Endodermal cell (in vitro differentiated cells): ENCODE results near the gene SRGAP3. TPM values are rescaled to one million over a fixed set of nuclear protein-coding genes. Genes with fewer than 3 reads are reported as not detected.
A peak's percentile ranks its signal among the peaks of the same experiment; 100 is the strongest.

Experiments used
- DNase-seq: peaks from one replicate; pipeline ENCODE4 v3.0.0-alpha.2; 2017
- H3K27ac ChIP-seq: 2 replicates; pipeline ENCODE4 v1.5.1; 2013; ENCODE audit warnings: mild to moderate bottlenecking, low read depth, low read length, moderate library complexity
- H3K27me3 ChIP-seq: 2 replicates; pipeline ENCODE4 v1.6.1; 2013; ENCODE audit warnings: mild to moderate bottlenecking, low read length, moderate library complexity; ENCODE audit not compliant: insufficient read depth, control insufficient read depth, poor library complexity, severe bottlenecking
- H3K36me3 ChIP-seq: 2 replicates; pipeline ENCODE4 v1.7.0; 2013; ENCODE audit warnings: mild to moderate bottlenecking, low read length, moderate library complexity; ENCODE audit not compliant: control insufficient read depth, insufficient read depth
- H3K4me1 ChIP-seq: one replicate; pipeline ENCODE4 v1.7.0; 2013; ENCODE audit warnings: low read length; ENCODE audit not compliant: control insufficient read depth, insufficient read depth
- H3K4me3 ChIP-seq: 2 replicates; pipeline ENCODE4 v1.5.1; 2013; ENCODE audit warnings: mild to moderate bottlenecking, low read length, moderate library complexity
- H3K9ac ChIP-seq: 2 replicates; pipeline ENCODE4 v1.6.1; 2013; ENCODE audit warnings: mild to moderate bottlenecking, low read length, moderate library complexity; ENCODE audit not compliant: poor library complexity, severe bottlenecking; ENCODE audit errors: extremely low read depth
- H3K9me3 ChIP-seq: 2 replicates; pipeline ENCODE4 v1.6.1; 2013; ENCODE audit warnings: mild to moderate bottlenecking, low read length, moderate library complexity; ENCODE audit not compliant: control insufficient read depth
- H3K27ac Mint-ChIP-seq: 2 replicates; pipeline ENCODE4 v1.8.0; 2020; ENCODE audit warnings: mixed read lengths
- H3K27me3 Mint-ChIP-seq: 2 replicates; pipeline ENCODE4 v1.8.0; 2021; ENCODE audit warnings: mild to moderate bottlenecking, mixed read lengths; ENCODE audit not compliant: insufficient read depth
- H3K36me3 Mint-ChIP-seq: 2 replicates; pipeline ENCODE4 v1.8.0; 2020; ENCODE audit warnings: low read depth, mixed read lengths
- H3K4me1 Mint-ChIP-seq: 2 replicates; pipeline ENCODE4 v1.8.0; 2020; ENCODE audit warnings: mixed read lengths
- H3K4me3 Mint-ChIP-seq: 2 replicates; pipeline ENCODE4 v1.8.0; 2020; ENCODE audit warnings: mild to moderate bottlenecking, moderate library complexity, mixed read lengths
- H3K9me3 Mint-ChIP-seq: 2 replicates; pipeline ENCODE4 v1.8.0; 2020; ENCODE audit warnings: mild to moderate bottlenecking, mixed read lengths
- CTCF ChIP-seq: fragments of 200-600 bp; sonication (generic); conservative IDR thresholded peaks from 2 replicates; pipeline ENCODE4 v1.5.0; 2021; ENCODE audit warnings: antibody characterized with exemption, mild to moderate bottlenecking
- WGBS, 2 experiments: methylation state at CpG; one replicate each; pipeline versions ENCODE4 v1.1.5 to v1.1.7; 2013; ENCODE audit warnings: missing lambda C conversion rate in 2 of 2, mixed read lengths in 1 of 2; ENCODE audit not compliant: insufficient coverage in 1 of 2, insufficient read length in 1 of 2; 5-methylcytosine and 5-hydroxymethylcytosine counted together
- long read RNA-seq, 4 experiments: library from polyadenylated mRNA in 2 of 4; library from RNA in 1 of 4; library from capped mRNA in 1 of 4; stranded (forward) in 3 of 4; unstranded in 1 of 4; transcript quantifications; one replicate each; pipeline ENCODE4 v2.0.0, GENCODE V29; 2020 to 2021; ENCODE audit warnings: inconsistent platforms in 1 of 4
- polyA plus RNA-seq, 2 experiments: library from polyadenylated mRNA; stranded (reverse); fragments of 50-300 nt; gene quantifications; one replicate each; pipeline ENCODE4 v1.2.3, GENCODE V29; 2013
- total RNA-seq, 2 donors: library from RNA; stranded (reverse); fragmentation: NEBNext Ultra II Directional in 1 of 2; extraction: Animal tissue kit (Norgen Biotek cat#: 25700) in 1 of 2; gene quantifications; 2 replicates in 1 of 2; 3 replicates in 1 of 2; pipeline ENCODE4 v1.2.1, GENCODE V29; 2021

Gene SRGAP3
- 1 to 10 TPM; 5.0 to 8.1 TPM for total RNA-seq
- polyA plus RNA-seq (2013, experiment 1 of 2) = 81.2 TPM
- 69.8 TPM for polyA plus RNA-seq (2013, experiment 2 of 2)
- long read RNA-seq, experiment 1, partial matches to known transcripts = 0 of 1 reads
- long read RNA-seq, experiment 1, other reads (novel, unspliced or antisense) = 1 of 1 reads
- long read RNA-seq, experiment 2, partial matches to known transcripts = 6 of 8 reads
- long read RNA-seq, experiment 2, other reads (novel, unspliced or antisense) = 2 of 8 reads
- long read RNA-seq, experiment 3, partial matches to known transcripts = 5 of 7 reads
- long read RNA-seq, experiment 3, other reads (novel, unspliced or antisense) = 2 of 7 reads
- long read RNA-seq, experiment 4 = 0 reads

- peak within 1 kb of the TSS; percentile 67 for H3K27ac ChIP-seq
Measured at GRCh38 chr3:9249273-9250192, at the start of gene SRGAP3. SRGAP3 (minus strand) TSS chr3:9249646; CDS start chr3:9248951, 695 bp downstream.

GRCh38 chr3:9298236-9298635 lies 48.8 kb upstream of the SRGAP3 start:
- Histone ChIP-seq H3K4me3 (no peak overlapping the region), H3K27ac (no peak overlapping the region), H3K27me3 (no peaks in the 10 kb centered on the region), H3K9ac (no peak overlapping the region), H3K36me3 (no peaks in the 10 kb centered on the region), H3K9me3 (no peaks in the 10 kb centered on the region), H3K4me1 (no peaks in the 10 kb centered on the region)
- Mint-ChIP-seq H3K9me3 (peaks cover 6% of the 10 kb centered on the region), H3K4me1 (peaks cover 9% of the 10 kb centered on the region), H3K36me3 (no peaks in the 10 kb centered on the region), H3K4me3 (no peak overlapping the region), H3K27ac (no peak overlapping the region), H3K27me3 (peaks cover 22% of the 10 kb centered on the region)
- no peak for DNase-seq
- TF ChIP-seq CTCF = no peak

More at GRCh38 chr3:9249273-9250192, at the start of gene SRGAP3:
- TF ChIP-seq CTCF = peak; percentile 51
- Mint-ChIP-seq H3K4me3 (peak within 1 kb of the TSS; percentile 63), H3K27me3 (peaks cover 19% of the 10 kb centered on the region), H3K36me3 (no peaks in the 10 kb centered on the region), H3K9me3 (no peaks in the 10 kb centered on the region), H3K4me1 (peaks cover 19% of the 10 kb centered on the region), H3K27ac (peak within 1 kb of the TSS; percentile 72)
- Histone ChIP-seq H3K36me3 (no peaks in the 10 kb centered on the region), H3K4me3 (peak within 1 kb of the TSS; percentile 84), H3K27me3 (peaks cover 13% of the 10 kb centered on the region), H3K9ac (peak within 1 kb of the TSS; percentile 11), H3K9me3 (no peaks in the 10 kb centered on the region), H3K4me1 (peaks cover 4% of the 10 kb centered on the region)
- WGBS, 2 experiments = 13 to 27% methylated on average over 19 to 28 of the region's 28 CpGs
- DNase-seq = peak; percentile 93

GRCh38 chr3:9296241-9296640 lies 46.8 kb upstream of the SRGAP3 start:
- WGBS, 2 experiments = 100% methylated on average over 1 of the region's 1 CpG; no CpG with 5 or more reads in 1 of the 2 experiments
- H3K27ac ChIP-seq = no peak overlapping the region
- peaks cover 6% of the 10 kb centered on the region for H3K9me3 Mint-ChIP-seq
- peaks cover 18% of the 10 kb centered on the region for H3K27me3 Mint-ChIP-seq
- TF ChIP-seq CTCF = no peak
- no peaks in the 10 kb centered on the region for H3K4me1 ChIP-seq
- H3K9me3 ChIP-seq = no peaks in the 10 kb centered on the region
- H3K4me3 ChIP-seq = no peak overlapping the region
- H3K4me1 Mint-ChIP-seq = no peaks in the 10 kb centered on the region
- H3K27me3 ChIP-seq = no peaks in the 10 kb centered on the region
- H3K36me3 ChIP-seq = no peaks in the 10 kb centered on the region
- H3K4me3 Mint-ChIP-seq = no peak overlapping the region
- H3K36me3 Mint-ChIP-seq = no peaks in the 10 kb centered on the region
- DNase-seq = no peak
- H3K9ac ChIP-seq = no peak overlapping the region
- H3K27ac Mint-ChIP-seq = no peak overlapping the region
